Progenitor cell of endocrine pancreas (in vitro differentiated cells): Measurements from ENCODE around the gene SHISAL1. TPM values are rescaled to one million over a fixed set of nuclear protein-coding genes. Genes with fewer than 3 reads are reported as not detected.

Experiments
- DNase-seq: peaks from one replicate; pipeline ENCODE4 v3.0.0; 2021; ENCODE audit warnings: low spot score; ENCODE audit not compliant: unreplicated experiment
- H3K27ac Mint-ChIP-seq: 2 replicates; pipeline ENCODE4 v1.8.0; 2021; ENCODE audit warnings: mild to moderate bottlenecking, moderate library complexity, mixed read lengths
- H3K27me3 Mint-ChIP-seq: 2 replicates; pipeline ENCODE4 v1.8.0; 2021; ENCODE audit warnings: mixed read lengths
- H3K36me3 Mint-ChIP-seq: 2 replicates; pipeline ENCODE4 v1.8.0; 2022; ENCODE audit warnings: mixed read lengths; ENCODE audit not compliant: insufficient read depth
- H3K4me1 Mint-ChIP-seq: 2 replicates; pipeline ENCODE4 v1.8.0; 2021; ENCODE audit warnings: low read depth, mixed read lengths
- H3K4me3 Mint-ChIP-seq: 2 replicates; pipeline ENCODE4 v1.8.0; 2021; ENCODE audit warnings: low read depth, mild to moderate bottlenecking, moderate library complexity, mixed read lengths
- H3K9me3 Mint-ChIP-seq: 2 replicates; pipeline ENCODE4 v1.8.0; 2021; ENCODE audit warnings: low read depth, mixed read lengths
- long read RNA-seq: library from polyadenylated mRNA; unstranded; transcript quantifications from one replicate; pipeline ENCODE4 v2.0.0, GENCODE V29; 2020
- total RNA-seq: library from RNA; stranded (reverse); gene quantifications from 2 replicates; pipeline ENCODE4 v1.2.1, GENCODE V29; 2021
- TF ChIP-seq, protein P1 (sequence below): fragments of 200-600 bp; sonication (generic); IDR thresholded peaks from one replicate; pipeline ENCODE4 v1.5.0; 2021; ENCODE audit warnings: antibody characterized with exemption, mild to moderate bottlenecking; ENCODE audit not compliant: unreplicated experiment

Gene SHISAL1
- 0.29 and 0.46 TPM in 2 replicates for total RNA-seq
- long read RNA-seq, result 0 reads

DNA sequence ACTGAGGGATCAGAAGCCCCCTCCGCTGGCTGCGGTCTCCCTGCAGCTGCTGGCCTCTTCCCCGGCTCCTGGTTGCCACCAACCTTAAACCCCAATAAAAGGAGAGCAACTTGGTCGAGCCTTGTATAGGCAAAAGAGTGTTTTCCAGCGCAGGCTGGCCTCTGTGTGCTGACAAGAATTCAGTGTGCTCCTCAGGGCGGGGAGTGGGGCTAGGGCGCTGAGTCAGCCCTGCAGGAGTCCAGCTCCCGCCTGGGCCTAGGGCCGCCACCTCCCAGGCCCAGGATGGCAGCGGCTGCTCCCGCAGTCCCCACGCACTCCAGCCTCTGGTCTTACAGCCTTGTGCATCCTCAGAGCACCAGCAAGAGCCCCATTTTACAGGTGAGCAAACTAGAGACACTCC is at the start of gene SHISAL1:
Gene SHISAL1 (minus strand): TSS at position 186 of the 400 bp plus-strand sequence. CDS start 12,006 bp downstream, outside the sequence.
- DNase-seq, result no peak
- H3K27ac Mint-ChIP-seq, result no peak within 1 kb of the TSS
- TF ChIP-seq, protein P1, sequence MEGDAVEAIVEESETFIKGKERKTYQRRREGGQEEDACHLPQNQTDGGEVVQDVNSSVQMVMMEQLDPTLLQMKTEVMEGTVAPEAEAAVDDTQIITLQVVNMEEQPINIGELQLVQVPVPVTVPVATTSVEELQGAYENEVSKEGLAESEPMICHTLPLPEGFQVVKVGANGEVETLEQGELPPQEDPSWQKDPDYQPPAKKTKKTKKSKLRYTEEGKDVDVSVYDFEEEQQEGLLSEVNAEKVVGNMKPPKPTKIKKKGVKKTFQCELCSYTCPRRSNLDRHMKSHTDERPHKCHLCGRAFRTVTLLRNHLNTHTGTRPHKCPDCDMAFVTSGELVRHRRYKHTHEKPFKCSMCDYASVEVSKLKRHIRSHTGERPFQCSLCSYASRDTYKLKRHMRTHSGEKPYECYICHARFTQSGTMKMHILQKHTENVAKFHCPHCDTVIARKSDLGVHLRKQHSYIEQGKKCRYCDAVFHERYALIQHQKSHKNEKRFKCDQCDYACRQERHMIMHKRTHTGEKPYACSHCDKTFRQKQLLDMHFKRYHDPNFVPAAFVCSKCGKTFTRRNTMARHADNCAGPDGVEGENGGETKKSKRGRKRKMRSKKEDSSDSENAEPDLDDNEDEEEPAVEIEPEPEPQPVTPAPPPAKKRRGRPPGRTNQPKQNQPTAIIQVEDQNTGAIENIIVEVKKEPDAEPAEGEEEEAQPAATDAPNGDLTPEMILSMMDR, result no peak
- H3K4me1 Mint-ChIP-seq, result no peaks in the 10 kb centered on the region
- H3K9me3 Mint-ChIP-seq, result no peaks in the 10 kb centered on the region
- no peak within 1 kb of the TSS for H3K4me3 Mint-ChIP-seq
- H3K27me3 Mint-ChIP-seq, result peaks cover 2% of the 10 kb centered on the region
- H3K36me3 Mint-ChIP-seq, result no peaks in the 10 kb centered on the region

- Mint-ChIP-seq H3K4me1 (no peaks in the 10 kb centered on the region), H3K4me3 (no peak overlapping the region), H3K36me3 (no peaks in the 10 kb centered on the region), H3K27ac (no peak overlapping the region), H3K9me3 (no peaks in the 10 kb centered on the region), H3K27me3 (peaks cover 18% of the 10 kb centered on the region)
- TF ChIP-seq, protein P1, result no peak
- DNase-seq, result no peak
Observed at GRCh38 chr22:44361391-44362126, 48.8 kb upstream of the SHISAL1 start.

GRCh38 chr22:44360668-44361381 is 48.1 kb upstream of the SHISAL1 start:
- Mint-ChIP-seq H3K4me3 (no peak overlapping the region), H3K9me3 (no peaks in the 10 kb centered on the region), H3K27ac (no peak overlapping the region), H3K4me1 (no peaks in the 10 kb centered on the region), H3K36me3 (no peaks in the 10 kb centered on the region), H3K27me3 (peaks cover 17% of the 10 kb centered on the region)
- TF ChIP-seq, protein P1, result peak; percentile 13
- no peak for DNase-seq

DNA sequence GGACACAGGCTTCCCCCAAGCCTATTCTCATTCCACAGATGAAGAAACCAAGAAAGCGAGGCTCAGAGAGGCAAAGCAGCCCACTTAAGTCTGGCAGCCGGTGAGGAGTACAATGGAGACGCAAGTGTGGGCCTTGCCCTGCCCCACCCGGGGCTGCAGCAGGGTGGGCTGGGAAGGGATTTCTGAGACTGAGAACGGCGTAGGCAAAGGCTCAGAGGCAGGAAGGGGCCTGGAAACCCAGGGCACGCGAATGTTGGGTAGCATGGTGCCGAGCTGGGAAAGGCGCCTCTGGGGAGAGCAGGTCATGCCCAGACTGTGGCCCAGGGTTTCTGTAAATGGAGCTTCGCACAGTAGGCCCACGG is 47.5 kb upstream of the SHISAL1 start:
- Mint-ChIP-seq H3K27ac (no peak overlapping the region), H3K36me3 (no peaks in the 10 kb centered on the region), H3K4me3 (no peak overlapping the region), H3K27me3 (peaks cover 16% of the 10 kb centered on the region), H3K4me1 (no peaks in the 10 kb centered on the region), H3K9me3 (no peaks in the 10 kb centered on the region)
- no peak for DNase-seq
- TF ChIP-seq, protein P1, result no peak

DNA sequence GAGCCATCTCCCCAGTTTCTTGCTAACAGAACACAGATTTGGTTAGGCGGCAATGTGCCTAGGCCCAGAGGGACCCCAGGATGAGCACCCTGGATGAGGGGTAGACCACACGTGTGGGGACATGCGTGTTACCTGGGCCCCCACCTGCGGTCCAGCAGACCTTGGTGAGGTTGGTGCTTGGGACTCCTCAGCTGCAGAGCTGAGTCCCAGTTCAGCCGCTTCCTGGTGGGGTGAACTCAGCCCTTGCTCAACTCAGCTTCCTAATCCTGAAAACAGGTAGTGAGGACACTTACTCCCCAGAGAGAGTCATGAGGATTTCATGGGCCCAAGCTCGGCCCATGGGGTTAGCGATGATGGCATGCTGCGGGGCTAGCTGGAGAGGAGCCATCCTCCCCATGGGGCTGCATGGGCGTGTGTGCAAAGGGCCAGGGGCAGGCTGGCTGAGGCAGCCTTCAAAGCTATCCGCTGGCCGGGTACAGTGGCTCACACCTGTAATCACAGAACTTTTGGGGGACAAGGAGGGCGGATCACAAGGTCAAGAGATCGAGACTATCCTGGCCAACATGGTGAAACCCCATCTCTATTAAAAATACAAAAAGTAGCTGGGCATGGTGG is 46.9 kb upstream of the SHISAL1 start:
- no peak for DNase-seq
- Mint-ChIP-seq H3K4me1 (no peaks in the 10 kb centered on the region), H3K27me3 (peaks cover 14% of the 10 kb centered on the region), H3K4me3 (no peak overlapping the region), H3K27ac (no peak overlapping the region), H3K36me3 (no peaks in the 10 kb centered on the region), H3K9me3 (no peaks in the 10 kb centered on the region)
- TF ChIP-seq, protein P1, result no peak
